Activated naive CD4-positive, alpha-beta T cell treated with anti-CD3 and anti-CD28 coated beads for 36 hours (primary cell): ENCODE measurements around the gene TNS2. TPM values are rescaled to one million over a fixed set of nuclear protein-coding genes. Genes with fewer than 3 reads are reported as not detected.
"Not testable (repeated sequence)": the region's sequence is repeated elsewhere in the genome, so short reads cannot be mapped to it uniquely, and the experiment has no call there.

Experiments used
- CTCF ChIA-PET: fragments of 350-600 bp; sonication (Branson Sonifier 250); formaldehyde crosslinking; loops from one replicate; lab custom pipeline; 2021; ENCODE audit warnings: antibody characterized with exemption; lab: Charles Lee
- DNase-seq: peaks from one replicate; pipeline ENCODE4 v3.0.0-alpha.2; 2020
- H3K27ac Mint-ChIP-seq: one replicate; pipeline ENCODE4 v1.8.0; 2021; ENCODE audit warnings: mild to moderate bottlenecking, mixed read lengths
- H3K27me3 Mint-ChIP-seq: one replicate; pipeline ENCODE4 v1.8.0; 2021; ENCODE audit warnings: low read depth, mixed read lengths
- H3K36me3 Mint-ChIP-seq: one replicate; pipeline ENCODE4 v1.8.0; 2021; ENCODE audit warnings: low read depth, mixed read lengths
- H3K4me1 Mint-ChIP-seq: one replicate; pipeline ENCODE4 v1.8.0; 2021; ENCODE audit warnings: low read depth, mixed read lengths
- H3K4me3 Mint-ChIP-seq: one replicate; pipeline ENCODE4 v1.8.0; 2021; ENCODE audit warnings: mild to moderate bottlenecking, moderate library complexity, mixed read lengths
- H3K9me3 Mint-ChIP-seq: one replicate; pipeline ENCODE4 v1.8.0; 2021; ENCODE audit warnings: mixed read lengths
- intact Hi-C: fragments of 100-400 bp; cut with micrococcal nuclease; formaldehyde crosslinking; loops from one replicate; pipeline ENCODE4 v1.15.1; 2023
- total RNA-seq, 2 experiments: library from RNA; stranded (reverse); gene quantifications; one replicate each; pipeline ENCODE4 v1.2.3, GENCODE V29; 2021

TNS2 gene
- total RNA-seq, 2 experiments from 2014 or later = 0.37 to 0.67 TPM

DNA sequence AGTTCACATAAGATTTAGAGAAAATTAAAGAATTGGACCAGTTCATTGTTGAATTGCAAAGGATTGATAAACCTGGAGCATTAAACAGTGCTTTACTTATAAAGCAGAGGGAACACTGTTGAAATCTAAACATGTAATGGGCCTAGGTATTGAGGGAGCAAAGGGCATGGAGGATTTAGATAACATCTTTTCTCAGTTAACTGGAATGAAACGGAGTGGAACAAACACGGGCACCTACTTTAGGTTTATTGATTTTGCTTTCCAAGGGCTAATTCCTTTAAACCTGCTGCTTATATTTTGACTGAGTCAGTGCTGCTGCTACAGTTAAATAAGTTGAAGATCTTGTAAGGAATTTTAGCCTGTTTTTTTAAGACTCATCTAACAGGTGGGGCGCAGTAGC, 38.0 kb upstream of the TNS2 start:
- intact Hi-C loops = no loop called here
- no peaks in the 10 kb centered on the region for H3K27me3 Mint-ChIP-seq
- H3K27ac Mint-ChIP-seq = peak overlapping the region; percentile 51
- peaks cover 49% of the 10 kb centered on the region for H3K36me3 Mint-ChIP-seq
- no peak overlapping the region for H3K4me3 Mint-ChIP-seq
- H3K9me3 Mint-ChIP-seq = no peaks in the 10 kb centered on the region
- peaks cover 67% of the 10 kb centered on the region for H3K4me1 Mint-ChIP-seq
- CTCF ChIA-PET = interaction anchor here (1.6 kb wide), 1 partner anchor 36 kb away, joined by 3 read pairs; no protein-coding TSS in a partner anchor
- DNase-seq = no peak

DNA sequence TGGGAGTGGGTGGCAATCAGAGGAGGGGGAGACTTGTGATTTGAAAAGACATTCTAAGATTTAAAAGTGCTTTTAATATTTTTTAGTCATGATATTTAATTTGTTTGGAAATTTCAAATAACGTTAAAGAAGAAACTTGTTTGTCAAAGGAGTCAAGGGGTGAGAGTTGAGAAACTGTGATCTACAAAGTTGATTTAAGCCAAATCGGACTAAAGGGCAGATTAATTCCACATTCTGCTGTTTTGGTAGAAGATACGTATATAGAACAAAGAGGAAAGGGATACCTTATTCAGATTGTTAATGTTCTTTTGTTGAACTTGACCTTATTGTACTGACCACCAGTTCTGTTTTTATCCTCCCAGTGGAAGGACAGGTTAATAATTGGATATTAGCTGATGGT, 36.9 kb upstream of the TNS2 start:
- Mint-ChIP-seq H3K4me3 (no peak overlapping the region), H3K4me1 (peaks cover 59% of the 10 kb centered on the region), H3K9me3 (no peaks in the 10 kb centered on the region), H3K27me3 (no peaks in the 10 kb centered on the region), H3K27ac (no peak overlapping the region), H3K36me3 (peaks cover 49% of the 10 kb centered on the region)
- CTCF ChIA-PET = no interaction called here
- intact Hi-C loops = no loop called here
- DNase-seq = no peak

DNA sequence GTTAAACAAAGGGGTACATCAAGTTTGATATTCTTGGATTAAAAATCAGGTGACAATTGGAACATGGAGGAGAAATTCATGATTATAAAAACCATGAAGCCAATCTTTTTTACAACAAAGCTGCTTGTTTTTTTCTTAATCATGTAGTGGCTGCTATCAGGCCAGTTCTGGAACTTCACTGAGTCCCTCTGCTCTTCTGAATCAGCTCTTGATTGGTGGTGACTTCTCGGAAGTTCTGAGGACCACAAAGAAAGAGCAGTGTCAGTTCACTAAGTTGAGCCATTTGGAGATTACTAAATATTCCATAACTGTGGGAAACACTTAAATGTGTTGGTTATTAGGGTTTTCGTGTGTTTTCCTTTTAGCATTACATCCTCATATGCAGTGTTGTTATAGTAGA, 35.2 kb upstream of the TNS2 start:
- Mint-ChIP-seq H3K4me3 (no peak overlapping the region), H3K27me3 (no peaks in the 10 kb centered on the region), H3K9me3 (no peaks in the 10 kb centered on the region), H3K27ac (peak overlapping the region; percentile 73), H3K36me3 (peaks cover 53% of the 10 kb centered on the region), H3K4me1 (peaks cover 45% of the 10 kb centered on the region)
- CTCF ChIA-PET = interaction anchor here (1.0 kb wide), 1 partner anchor 9 kb away, joined by 3 read pairs; the partner anchor contains the start of gene EIF4B
- DNase-seq = no peak
- intact Hi-C loops = no loop called here

DNA sequence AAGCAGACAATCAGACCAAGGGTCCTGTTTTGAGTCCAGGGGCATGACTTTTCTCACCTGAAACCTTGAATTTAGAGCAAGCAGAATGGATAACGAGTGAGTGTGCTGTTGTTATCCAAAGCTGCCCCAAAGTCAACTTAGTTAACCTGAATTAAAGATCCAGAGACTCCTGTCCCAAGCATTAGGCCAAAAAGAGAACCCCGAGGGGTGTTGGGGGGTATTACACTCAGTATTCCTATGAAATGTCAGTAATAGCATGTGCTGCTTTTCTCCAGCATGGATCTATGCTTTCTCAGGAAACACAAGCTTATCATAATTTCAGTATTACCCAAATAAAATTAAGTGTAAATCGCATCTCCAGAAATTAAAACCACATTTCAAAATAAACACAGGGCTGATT, 24.6 kb upstream of the TNS2 start:
- Mint-ChIP-seq H3K36me3 (peaks cover 38% of the 10 kb centered on the region), H3K4me1 (no peaks in the 10 kb centered on the region), H3K4me3 (no peak overlapping the region), H3K9me3 (no peaks in the 10 kb centered on the region), H3K27ac (no peak overlapping the region), H3K27me3 (no peaks in the 10 kb centered on the region)
- CTCF ChIA-PET = interaction anchor here (1.1 kb wide), 1 partner anchor 17 kb away, joined by 4 read pairs; no protein-coding TSS in a partner anchor
- intact Hi-C loops = no loop called here
- no peak for DNase-seq

DNA sequence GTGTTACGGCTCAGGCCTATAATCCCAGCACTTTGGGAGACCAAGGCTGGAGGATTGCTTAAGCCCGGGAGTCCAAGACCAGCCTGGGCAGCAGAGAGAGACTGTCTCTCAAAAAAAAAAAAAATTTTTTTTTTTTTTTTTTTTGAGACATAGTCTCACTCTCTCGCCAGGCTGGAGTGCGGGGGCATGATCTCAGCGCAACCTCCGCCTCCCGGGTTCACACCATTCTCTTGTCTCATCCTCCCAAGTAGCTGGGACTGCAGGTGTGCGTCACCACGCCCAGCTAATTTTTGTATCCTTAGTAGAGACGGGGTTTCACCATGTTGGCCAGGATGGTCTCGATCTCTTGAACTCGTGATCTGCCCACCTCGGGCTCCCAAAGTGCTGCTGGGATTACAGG, 22.9 kb upstream of the TNS2 start:
- CTCF ChIA-PET = interaction anchor here (0.7 to 1.7 kb wide), 7 partner anchors 8 to 451 kb away, joined by 3 to 6 read pairs (median 3); no protein-coding TSS in a partner anchor
- H3K27ac Mint-ChIP-seq, H3K4me3 Mint-ChIP-seq, H3K9me3 Mint-ChIP-seq, H3K27me3 Mint-ChIP-seq, H3K4me1 Mint-ChIP-seq, intact Hi-C loops, DNase-seq: not testable (repeated sequence)
- H3K36me3 Mint-ChIP-seq = peaks cover 46% of the 10 kb centered on the region

DNA sequence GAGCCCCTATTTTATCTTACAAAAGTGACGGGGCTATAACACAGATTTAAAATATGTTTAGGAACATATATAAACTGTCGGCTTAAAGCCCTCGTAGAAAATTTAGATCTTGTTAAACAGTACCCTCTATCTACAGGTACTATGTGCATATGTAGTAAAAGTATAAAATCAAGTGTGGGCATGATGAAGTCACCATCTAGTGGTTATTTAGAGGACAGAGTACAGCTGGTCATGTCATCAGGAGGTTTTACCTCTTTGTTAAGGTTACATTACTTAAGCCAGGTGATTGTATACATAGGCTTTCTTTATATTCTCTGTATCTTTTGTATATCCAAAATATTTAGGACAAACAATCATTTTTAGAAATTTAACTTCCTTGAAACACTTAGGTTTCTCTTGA, 18.2 kb upstream of the TNS2 start:
- intact Hi-C loops = loop anchor here (10.0 kb wide), 1 partner anchor 423 kb away; the partner anchor contains the start of gene PCBP2
- no peak overlapping the region for H3K27ac Mint-ChIP-seq
- H3K9me3 Mint-ChIP-seq = no peaks in the 10 kb centered on the region
- DNase-seq = no peak
- no peak overlapping the region for H3K4me3 Mint-ChIP-seq
- CTCF ChIA-PET = interaction anchor here (0.5 to 0.6 kb wide), 2 partner anchors 18 to 126 kb away, joined by 3 read pairs; no protein-coding TSS in a partner anchor
- peaks cover 53% of the 10 kb centered on the region for H3K36me3 Mint-ChIP-seq
- no peaks in the 10 kb centered on the region for H3K27me3 Mint-ChIP-seq
- H3K4me1 Mint-ChIP-seq = peaks cover 3% of the 10 kb centered on the region

DNA sequence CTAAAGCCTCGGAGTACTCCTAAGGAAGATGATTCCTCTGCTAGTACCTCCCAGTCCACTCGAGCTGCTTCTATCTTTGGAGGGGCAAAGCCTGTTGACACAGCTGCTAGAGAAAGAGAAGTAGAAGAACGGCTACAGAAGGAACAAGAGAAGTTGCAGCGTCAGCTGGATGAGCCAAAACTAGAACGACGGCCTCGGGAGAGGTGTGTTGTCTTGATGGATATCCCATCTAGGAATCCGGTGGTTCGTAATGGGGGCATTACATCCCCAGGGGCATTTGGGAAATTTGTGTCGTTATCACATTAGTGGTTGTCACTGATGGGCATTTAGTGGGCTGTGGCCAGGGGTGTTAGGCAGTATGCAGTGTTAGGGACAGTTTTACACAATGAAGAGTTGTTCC, 16.0 kb upstream of the TNS2 start:
- not testable (repeated sequence) for H3K27ac Mint-ChIP-seq, DNase-seq, H3K4me3 Mint-ChIP-seq, H3K27me3 Mint-ChIP-seq, H3K9me3 Mint-ChIP-seq
- intact Hi-C loops = loop anchor here (10.0 kb wide), 1 partner anchor 421 kb away; the partner anchor contains the start of gene PCBP2
- CTCF ChIA-PET = interaction anchor here (0.7 to 1.2 kb wide), 2 partner anchors 17 to 25 kb away, joined by 3 to 4 read pairs; no protein-coding TSS in a partner anchor
- Mint-ChIP-seq H3K4me1 (peaks cover 16% of the 10 kb centered on the region), H3K36me3 (peaks cover 54% of the 10 kb centered on the region)

DNA sequence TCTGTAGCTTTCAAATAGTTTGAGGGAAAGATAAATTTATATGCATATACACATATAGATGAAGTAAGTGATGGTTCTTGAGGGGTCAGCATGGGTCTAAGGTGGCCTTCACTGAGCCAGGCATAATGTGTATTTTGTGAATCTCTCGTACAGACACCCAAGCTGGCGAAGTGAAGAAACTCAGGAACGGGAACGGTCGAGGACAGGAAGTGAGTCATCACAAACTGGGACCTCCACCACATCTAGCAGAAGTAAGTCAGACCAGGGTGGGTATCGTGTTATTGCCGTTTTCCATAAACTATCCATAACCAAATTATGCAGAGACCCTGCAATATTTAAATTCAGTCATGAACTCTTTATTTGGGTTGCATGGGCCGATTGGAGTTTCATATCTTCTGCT, 15.4 kb upstream of the TNS2 start:
- no peak for DNase-seq
- Mint-ChIP-seq H3K9me3 (no peaks in the 10 kb centered on the region), H3K4me1 (peaks cover 19% of the 10 kb centered on the region), H3K27ac (peak overlapping the region; percentile 6), H3K36me3 (peaks cover 58% of the 10 kb centered on the region), H3K4me3 (no peak overlapping the region), H3K27me3 (no peaks in the 10 kb centered on the region)
- intact Hi-C loops = loop anchor here (10.0 kb wide), 1 partner anchor 420 kb away; the partner anchor contains the start of gene PCBP2
- CTCF ChIA-PET = interaction anchor here (1.2 kb wide), 1 partner anchor 8 kb away, joined by 3 read pairs; no protein-coding TSS in a partner anchor

DNA sequence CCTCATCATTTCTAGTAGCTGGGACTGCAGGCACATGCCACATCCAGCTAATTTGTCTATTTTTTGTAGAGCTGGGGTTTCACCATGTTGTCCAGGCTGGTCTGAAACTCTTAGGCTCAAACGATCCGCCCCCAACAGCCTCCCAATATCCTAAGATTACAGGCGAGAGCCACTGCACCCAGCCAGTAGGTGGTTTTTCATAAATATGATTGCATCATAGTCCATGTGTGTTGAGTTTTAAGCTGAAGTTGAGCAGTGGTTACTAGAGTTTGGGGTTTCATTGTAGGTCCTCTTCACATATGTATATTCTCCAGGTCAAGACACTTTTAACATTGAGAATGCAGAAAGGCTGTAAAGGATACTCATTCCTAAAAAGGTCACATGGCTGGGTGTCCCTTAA, 13.1 kb upstream of the TNS2 start:
- no peak for DNase-seq
- intact Hi-C loops = loop anchor here (10.0 kb wide), 1 partner anchor 418 kb away; the partner anchor contains the start of gene PCBP2
- Mint-ChIP-seq H3K27ac (peak overlapping the region; percentile 46), H3K27me3 (no peaks in the 10 kb centered on the region), H3K4me3 (no peak overlapping the region), H3K9me3 (no peaks in the 10 kb centered on the region), H3K4me1 (peaks cover 19% of the 10 kb centered on the region), H3K36me3 (peaks cover 57% of the 10 kb centered on the region)
- CTCF ChIA-PET = interaction anchor here (0.7 to 2.0 kb wide), 3 partner anchors 10 to 100 kb away, joined by 3 to 8 read pairs (median 4); no protein-coding TSS in a partner anchor

DNA sequence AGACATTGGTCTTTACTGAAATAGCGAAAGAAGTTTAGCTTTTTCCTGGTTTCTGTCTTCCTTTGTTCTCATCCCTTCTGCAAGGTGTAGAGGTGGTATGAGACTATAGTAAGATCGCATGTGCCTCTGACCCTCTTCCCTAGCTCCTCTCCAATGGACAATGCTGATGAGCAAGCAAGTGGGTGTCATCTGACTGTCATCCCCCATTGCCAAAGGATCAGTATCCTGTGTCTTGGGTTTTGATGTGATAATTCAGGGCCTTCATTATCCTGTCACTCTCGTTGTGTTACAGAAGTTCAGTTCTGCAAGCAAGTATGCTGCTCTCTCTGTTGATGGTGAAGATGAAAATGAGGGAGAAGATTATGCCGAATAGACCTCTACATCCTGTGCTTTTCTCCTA, 10.0 kb upstream of the TNS2 start:
- intact Hi-C loops = loop anchor here (10.0 kb wide), 1 partner anchor 415 kb away; the partner anchor contains the start of gene PCBP2
- H3K36me3 Mint-ChIP-seq = peaks cover 40% of the 10 kb centered on the region
- DNase-seq = no peak
- H3K9me3 Mint-ChIP-seq = no peaks in the 10 kb centered on the region
- H3K27ac Mint-ChIP-seq = peak overlapping the region; percentile 66
- H3K4me1 Mint-ChIP-seq = peaks cover 15% of the 10 kb centered on the region
- H3K27me3 Mint-ChIP-seq = no peaks in the 10 kb centered on the region
- CTCF ChIA-PET = interaction anchor here (1.1 kb wide), 1 partner anchor 9 kb away, joined by 3 read pairs; no protein-coding TSS in a partner anchor
- no peak overlapping the region for H3K4me3 Mint-ChIP-seq

DNA sequence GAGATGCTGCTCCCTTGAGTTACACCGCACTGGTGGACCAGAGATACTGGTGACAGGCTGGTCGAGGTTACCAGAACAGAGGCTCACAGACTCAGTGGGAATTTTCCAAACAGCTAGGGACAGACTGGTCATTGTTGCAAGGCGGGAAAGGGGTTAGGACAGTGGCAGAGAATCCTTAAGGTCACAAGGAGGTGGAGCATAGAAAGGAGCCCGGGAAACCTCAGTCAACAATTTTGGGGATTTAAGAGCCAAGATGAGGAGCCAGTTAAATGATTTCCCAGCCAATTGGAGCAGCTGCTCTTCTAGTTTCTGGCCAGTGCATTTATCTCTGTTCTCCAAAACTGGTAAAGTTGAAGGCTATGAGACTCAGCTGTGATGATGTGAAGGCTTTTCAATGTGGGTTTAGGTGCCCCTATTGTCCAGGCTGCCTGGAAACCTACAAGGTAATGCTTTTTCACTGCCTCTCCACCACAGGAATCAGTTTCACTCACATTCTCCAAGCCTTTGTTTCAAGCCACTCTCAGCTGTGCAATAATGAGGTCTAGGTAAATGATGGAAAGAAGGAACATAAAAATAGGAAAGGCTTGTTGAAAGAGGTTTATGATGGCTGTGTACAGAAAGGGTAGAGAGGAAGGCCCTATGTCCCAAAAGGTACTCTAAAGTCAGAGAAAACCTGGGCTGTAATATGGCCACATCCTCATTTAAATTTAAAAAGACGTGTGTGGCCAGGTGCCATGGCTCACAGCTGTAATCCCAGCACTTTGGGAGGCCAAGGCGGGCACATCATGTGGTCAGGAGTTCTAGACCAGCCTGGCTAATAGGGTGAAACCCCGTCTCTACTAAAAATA, 7.0 kb upstream of the TNS2 start:
- H3K36me3 Mint-ChIP-seq = peaks cover 22% of the 10 kb centered on the region
- no peak for DNase-seq
- H3K27me3 Mint-ChIP-seq = peaks cover 4% of the 10 kb centered on the region
- peak overlapping the region; percentile 2 for H3K27ac Mint-ChIP-seq
- CTCF ChIA-PET = interaction anchor here (0.6 to 1.4 kb wide), 2 partner anchors 23 to 56 kb away, joined by 3 to 4 read pairs; no protein-coding TSS in a partner anchor
- H3K4me3 Mint-ChIP-seq = no peak overlapping the region
- H3K4me1 Mint-ChIP-seq = peaks cover 22% of the 10 kb centered on the region
- H3K9me3 Mint-ChIP-seq = no peaks in the 10 kb centered on the region
- intact Hi-C loops = no loop called here

DNA sequence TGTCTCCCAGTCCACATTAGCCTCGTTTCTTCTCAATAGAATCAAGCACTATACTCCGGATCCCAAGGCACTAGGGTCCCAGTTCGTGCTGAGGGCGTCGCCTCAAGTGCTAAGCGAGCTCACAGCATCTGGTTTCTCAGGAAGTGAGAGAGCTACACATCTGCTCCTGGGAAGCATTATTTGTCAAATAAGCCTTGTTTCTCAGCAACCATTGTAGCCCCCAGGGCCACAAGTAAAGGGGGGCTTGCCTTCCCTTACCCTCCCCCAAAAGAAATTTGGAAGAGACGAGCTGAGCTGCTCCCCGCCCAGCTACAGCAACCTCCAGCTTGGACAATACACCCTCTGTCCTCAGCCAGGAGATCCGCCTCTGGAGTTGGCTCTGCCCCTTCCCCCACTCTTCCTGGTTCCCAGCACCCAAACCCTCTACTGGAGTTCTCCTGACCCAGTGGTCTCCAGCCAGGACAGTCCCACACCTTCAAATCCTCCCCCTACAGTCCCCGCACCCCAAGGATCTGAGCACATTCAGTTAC, 5.7 kb upstream of the TNS2 start:
- no peak for DNase-seq
- peaks cover 4% of the 10 kb centered on the region for H3K27me3 Mint-ChIP-seq
- H3K4me1 Mint-ChIP-seq = peaks cover 21% of the 10 kb centered on the region
- H3K27ac Mint-ChIP-seq = no peak overlapping the region
- no peak overlapping the region for H3K4me3 Mint-ChIP-seq
- intact Hi-C loops = no loop called here
- CTCF ChIA-PET = interaction anchor here (0.7 to 1.5 kb wide), 4 partner anchors 10 to 22 kb away, joined by 3 to 8 read pairs (median 5); no protein-coding TSS in a partner anchor
- peaks cover 13% of the 10 kb centered on the region for H3K36me3 Mint-ChIP-seq
- no peaks in the 10 kb centered on the region for H3K9me3 Mint-ChIP-seq
